Osteocyte (in vitro differentiated cells): ENCODE results near the gene SIPA1L3. TPM values are rescaled to one million over a fixed set of nuclear protein-coding genes. Genes with fewer than 3 reads are reported as not detected.

ENCODE experiments used
- DNase-seq: peaks from one replicate; pipeline ENCODE4 v3.0.0; 2021; ENCODE audit warnings: mixed read lengths; ENCODE audit not compliant: unreplicated experiment; ENCODE audit errors: extremely low spot score
- H3K27ac Mint-ChIP-seq: one replicate; pipeline ENCODE4 v1.8.0; 2021; ENCODE audit warnings: mild to moderate bottlenecking, mixed read lengths; ENCODE audit not compliant: unreplicated experiment
- H3K27me3 Mint-ChIP-seq: one replicate; pipeline ENCODE4 v1.8.0; 2021; ENCODE audit warnings: mixed read lengths; ENCODE audit not compliant: unreplicated experiment
- H3K36me3 Mint-ChIP-seq: one replicate; pipeline ENCODE4 v1.8.0; 2021; ENCODE audit warnings: mixed read lengths; ENCODE audit not compliant: unreplicated experiment
- H3K4me1 Mint-ChIP-seq: one replicate; pipeline ENCODE4 v1.8.0; 2021; ENCODE audit warnings: mixed read lengths; ENCODE audit not compliant: unreplicated experiment
- H3K4me3 Mint-ChIP-seq: one replicate; pipeline ENCODE4 v1.8.0; 2021; ENCODE audit warnings: mild to moderate bottlenecking, moderate library complexity, mixed read lengths; ENCODE audit not compliant: unreplicated experiment
- H3K9me3 Mint-ChIP-seq: one replicate; pipeline ENCODE4 v1.8.0; 2021; ENCODE audit warnings: mixed read lengths; ENCODE audit not compliant: unreplicated experiment
- total RNA-seq: library from RNA; stranded (reverse); gene quantifications from 2 replicates; pipeline ENCODE4 v1.2.1, GENCODE V29; 2021
- TF ChIP-seq, protein P1 (sequence below): fragments of 200-600 bp; sonication (generic); IDR thresholded peaks from 2 replicates; pipeline ENCODE4 v1.5.0; 2021; ENCODE audit warnings: antibody characterized with exemption, mild to moderate bottlenecking, moderate library complexity

SIPA1L3 gene
- total RNA-seq, 1 donor from 2014 or later, result 27.1 TPM

GRCh38 chr19:37936886-37937285, 29.9 kb downstream of the SIPA1L3 start:
- H3K4me3 Mint-ChIP-seq, result no peak overlapping the region
- H3K9me3 Mint-ChIP-seq, result no peaks in the 10 kb centered on the region
- H3K27me3 Mint-ChIP-seq, result no peaks in the 10 kb centered on the region
- TF ChIP-seq, protein P1, sequence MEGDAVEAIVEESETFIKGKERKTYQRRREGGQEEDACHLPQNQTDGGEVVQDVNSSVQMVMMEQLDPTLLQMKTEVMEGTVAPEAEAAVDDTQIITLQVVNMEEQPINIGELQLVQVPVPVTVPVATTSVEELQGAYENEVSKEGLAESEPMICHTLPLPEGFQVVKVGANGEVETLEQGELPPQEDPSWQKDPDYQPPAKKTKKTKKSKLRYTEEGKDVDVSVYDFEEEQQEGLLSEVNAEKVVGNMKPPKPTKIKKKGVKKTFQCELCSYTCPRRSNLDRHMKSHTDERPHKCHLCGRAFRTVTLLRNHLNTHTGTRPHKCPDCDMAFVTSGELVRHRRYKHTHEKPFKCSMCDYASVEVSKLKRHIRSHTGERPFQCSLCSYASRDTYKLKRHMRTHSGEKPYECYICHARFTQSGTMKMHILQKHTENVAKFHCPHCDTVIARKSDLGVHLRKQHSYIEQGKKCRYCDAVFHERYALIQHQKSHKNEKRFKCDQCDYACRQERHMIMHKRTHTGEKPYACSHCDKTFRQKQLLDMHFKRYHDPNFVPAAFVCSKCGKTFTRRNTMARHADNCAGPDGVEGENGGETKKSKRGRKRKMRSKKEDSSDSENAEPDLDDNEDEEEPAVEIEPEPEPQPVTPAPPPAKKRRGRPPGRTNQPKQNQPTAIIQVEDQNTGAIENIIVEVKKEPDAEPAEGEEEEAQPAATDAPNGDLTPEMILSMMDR, result no peak
- H3K36me3 Mint-ChIP-seq, result peaks cover 7% of the 10 kb centered on the region
- no peak overlapping the region for H3K27ac Mint-ChIP-seq
- H3K4me1 Mint-ChIP-seq, result peaks cover 30% of the 10 kb centered on the region
- DNase-seq, result no peak

GRCh38 chr19:37938353-37938752, 31.3 kb downstream of the SIPA1L3 start:
- Mint-ChIP-seq H3K27ac (no peak overlapping the region), H3K27me3 (no peaks in the 10 kb centered on the region), H3K36me3 (peaks cover 10% of the 10 kb centered on the region), H3K4me1 (peaks cover 18% of the 10 kb centered on the region), H3K9me3 (no peaks in the 10 kb centered on the region), H3K4me3 (no peak overlapping the region)
- no peak for DNase-seq
- TF ChIP-seq, protein P1, result no peak

DNA sequence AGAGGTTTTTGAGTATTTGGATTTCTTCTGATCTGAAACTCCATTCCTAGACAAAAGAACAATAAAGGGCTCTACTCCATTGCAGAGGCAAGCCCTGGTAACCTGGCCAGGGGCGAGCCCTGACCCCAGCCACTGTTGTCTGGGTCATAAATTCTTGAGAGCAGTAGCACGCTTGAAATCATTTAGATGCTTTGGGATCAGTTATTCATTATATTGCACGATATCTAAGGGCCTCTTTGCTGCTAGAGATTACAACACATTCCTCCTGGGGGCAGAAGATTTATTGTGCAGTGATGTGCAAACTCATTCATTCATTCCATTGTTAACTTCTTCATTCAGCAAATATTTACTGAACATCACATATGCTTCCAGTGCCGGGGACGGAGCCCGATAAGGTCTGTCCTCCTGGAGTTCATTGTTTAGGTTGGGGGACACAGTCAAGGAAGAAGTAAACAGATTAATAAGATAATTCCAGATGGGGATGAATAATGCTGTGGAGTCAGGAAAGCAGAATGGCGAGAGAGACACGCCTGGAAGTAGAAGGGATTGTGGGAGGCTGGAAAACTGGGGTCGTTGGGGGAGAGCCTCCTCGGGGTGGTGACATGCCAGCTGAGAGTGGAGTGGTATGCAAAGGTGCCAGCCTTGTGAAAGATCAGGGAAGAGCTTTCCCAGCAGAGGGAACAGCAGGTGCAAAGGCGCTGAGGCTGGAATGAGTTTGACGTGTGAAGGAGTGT, 34.9 kb downstream of the SIPA1L3 start:
- DNase-seq, result no peak
- H3K36me3 Mint-ChIP-seq, result peaks cover 7% of the 10 kb centered on the region
- no peaks in the 10 kb centered on the region for H3K27me3 Mint-ChIP-seq
- no peaks in the 10 kb centered on the region for H3K9me3 Mint-ChIP-seq
- H3K4me3 Mint-ChIP-seq, result no peak overlapping the region
- TF ChIP-seq, protein P1, result no peak
- no peak overlapping the region for H3K27ac Mint-ChIP-seq
- H3K4me1 Mint-ChIP-seq, result peaks cover 2% of the 10 kb centered on the region

GRCh38 chr19:37942516-37942902, 35.5 kb downstream of the SIPA1L3 start:
- TF ChIP-seq, protein P1, result no peak
- Mint-ChIP-seq H3K36me3 (peaks cover 7% of the 10 kb centered on the region), H3K27me3 (no peaks in the 10 kb centered on the region), H3K4me3 (no peak overlapping the region), H3K4me1 (peaks cover 2% of the 10 kb centered on the region), H3K27ac (no peak overlapping the region), H3K9me3 (no peaks in the 10 kb centered on the region)
- DNase-seq, result no peak

GRCh38 chr19:37943480-37943879, 36.5 kb downstream of the SIPA1L3 start:
- DNase-seq, result no peak
- Mint-ChIP-seq H3K4me1 (peaks cover 2% of the 10 kb centered on the region), H3K27ac (no peak overlapping the region), H3K36me3 (peaks cover 7% of the 10 kb centered on the region), H3K9me3 (no peaks in the 10 kb centered on the region), H3K4me3 (no peak overlapping the region), H3K27me3 (no peaks in the 10 kb centered on the region)
- TF ChIP-seq, protein P1, result no peak
